K562 (cell line): Measurements from ENCODE around the gene ZNF839. TPM values are rescaled to one million over a fixed set of nuclear protein-coding genes. Genes with fewer than 3 reads are reported as not detected.
"Not testable (repeated sequence)": the region's sequence is repeated elsewhere in the genome, so short reads cannot be mapped to it uniquely, and the experiment has no call there.

Experiments
- ATAC-seq: fragments of 200-7000 bp; cut with Tn5 transposase; 3 replicates; pipeline ENCODE4 v1.9.1; 2020; ENCODE audit warnings: moderate library complexity
- BruUV-seq: library from RNA; stranded (reverse); fragments of 400-500 nt; replicated peaks from 2 replicates; lab custom pipeline; 2021; lab: Mats Ljungman, UMichigan
- CTCF ChIA-PET: fragments of 300-600 bp; formaldehyde crosslinking; extraction: SDS; loops from one replicate; lab custom pipeline; 2021; ENCODE audit warnings: low intra/inter-chr PET ratio; lab: Yijun Ruan, JAX
- POLR2A ChIA-PET: fragments of 300-600, 350-650 bp; sonication (Branson Sonifier 250); formaldehyde crosslinking; extraction: SDS; loops from one replicate; lab custom pipeline; 2021; ENCODE audit warnings: antibody characterized with exemption, inconsistent platforms; lab: Yijun Ruan, JAX
- DNase-seq, 4 experiments: peaks; one replicate each; pipeline versions ENCODE4 v3.0.0 to v3.0.0-alpha.2; 2011 to 2018; ENCODE audit warnings: low spot score in 3 of 4, mixed read lengths in 3 of 4; ENCODE audit errors: extremely low read depth in 1 of 4
- FAIRE-seq: peaks from 2 replicates; lab custom pipeline; 2011; peaks lifted over from hg19 to GRCh38; lab: Jason Lieb, UNC
- H2AFZ ChIP-seq: 2 replicates; pipeline ENCODE4 v1.6.0; 2011; ENCODE audit warnings: low read depth, low read length, control low read depth, inconsistent platforms
- H3K27ac ChIP-seq: fragments of 200-600 bp; 3 replicates; pipeline ENCODE4 v1.8.0; 2011; ENCODE audit warnings: low read depth, mild to moderate bottlenecking, control low read depth, inconsistent platforms, low read length, moderate library complexity, mixed read lengths; ENCODE audit errors: extremely low read depth
- H3K27me3 ChIP-seq, 2 experiments: fragments of 300-600 bp in 1 of 2; 2 replicates in 1 of 2; 3 replicates in 1 of 2; pipeline versions ENCODE4 v1.6.0 to v1.8.0; 2011; ENCODE audit warnings: inconsistent platforms in 2 of 2, low read length in 2 of 2, mild to moderate bottlenecking in 1 of 2, mixed read lengths in 1 of 2, moderate library complexity in 1 of 2; ENCODE audit not compliant: control insufficient read depth in 2 of 2, insufficient read depth in 2 of 2
- H3K36me3 ChIP-seq: fragments of 300-600 bp; 3 replicates; pipeline ENCODE4 v1.8.0; 2011; ENCODE audit warnings: mild to moderate bottlenecking, low read length, inconsistent platforms; ENCODE audit not compliant: control insufficient read depth, insufficient read depth
- H3K4me1 ChIP-seq, 2 experiments: fragments of 200-600 bp in 1 of 2; replicated peaks in 1 of 2; 2 replicates in 1 of 2; 3 replicates in 1 of 2; pipeline versions ENCODE4 v1.5.1 to v1.8.0; 2011; ENCODE audit warnings: inconsistent platforms in 2 of 2, low read length in 2 of 2, mild to moderate bottlenecking in 1 of 2, mixed read lengths in 1 of 2, moderate library complexity in 1 of 2; ENCODE audit not compliant: control insufficient read depth in 2 of 2, insufficient read depth in 2 of 2
- H3K4me2 ChIP-seq: 2 replicates; pipeline ENCODE4 v1.6.1; 2011; ENCODE audit warnings: low read length, control low read depth, inconsistent platforms, mixed read lengths; ENCODE audit not compliant: insufficient read depth
- H3K4me3 ChIP-seq: fragments of 200-600 bp; sonication (generic), shearing (Covaris generic); 2 replicates; pipeline ENCODE4 v1.5.1; 2016; ENCODE audit warnings: control low read depth, inconsistent platforms
- H3K79me2 ChIP-seq: fragments of 200-600 bp; 3 replicates; pipeline ENCODE4 v1.8.0; 2011; ENCODE audit warnings: low read length, inconsistent platforms; ENCODE audit not compliant: control insufficient read depth, insufficient read depth
- H3K9ac ChIP-seq, 2 experiments: 2 replicates each; pipeline versions ENCODE4 v1.6.0 to v1.6.1; 2011; ENCODE audit warnings: low read depth in 2 of 2, low read length in 2 of 2, control low read depth in 1 of 2, inconsistent platforms in 1 of 2, mild to moderate bottlenecking in 1 of 2, mixed read lengths in 1 of 2; ENCODE audit not compliant: insufficient read depth in 1 of 2
- H3K9me1 ChIP-seq: one replicate; pipeline ENCODE4 v1.6.0; 2011; ENCODE audit warnings: inconsistent platforms, mild to moderate bottlenecking, low read length, moderate library complexity; ENCODE audit not compliant: control insufficient read depth, insufficient read depth
- H3K9me3 ChIP-seq: replicated peaks from 2 replicates; pipeline ENCODE4 v1.5.1; 2011; ENCODE audit warnings: low read depth, low read length, inconsistent platforms; ENCODE audit not compliant: control insufficient read depth, insufficient read depth
- H4K20me1 ChIP-seq: replicated peaks from 2 replicates; pipeline ENCODE4 v1.6.1; 2011; ENCODE audit warnings: low read length, inconsistent platforms, mixed read lengths; ENCODE audit not compliant: control insufficient read depth, insufficient read depth
- KLF13 ChIP-seq: fragments of 450-650 bp; IDR thresholded peaks from 2 replicates; pipeline ENCODE4 v1.6.1; 2016; ENCODE audit warnings: missing genetic modification characterization, low read depth, mild to moderate bottlenecking, missing compliant biosample characterization, moderate library complexity, borderline replicate concordance
- MCM2 ChIP-seq: fragments of 450-650 bp; IDR thresholded peaks from 2 replicates; pipeline ENCODE4 v1.6.1; 2017; ENCODE audit warnings: low read depth, mild to moderate bottlenecking
- PRPF4 ChIP-seq: fragments of 200-400 bp; formaldehyde crosslinking; IDR thresholded peaks from one replicate; pipeline ENCODE4 v1.6.1; 2017; ENCODE audit warnings: low read length, low read depth, mild to moderate bottlenecking; ENCODE audit not compliant: insufficient read depth, poor library complexity, severe bottlenecking
- ZNF232 ChIP-seq: sonication (generic); formaldehyde crosslinking; IDR thresholded peaks from 2 replicates; pipeline ENCODE4 v1.8.0; 2022; ENCODE audit warnings: mild to moderate bottlenecking, missing genetic modification reagents
- WGBS: fragments of 100-300 bp; shearing (Covaris generic); methylation state at CpG from one replicate; pipeline ENCODE4 v1.1.6; 2016; ENCODE audit warnings: low coverage, mixed read lengths; ENCODE audit not compliant: insufficient coverage; ENCODE audit errors: missing lambda C conversion rate; 5-methylcytosine and 5-hydroxymethylcytosine counted together
- in situ Hi-C: fragments of 300-500 bp; cut with MboI; formaldehyde crosslinking; loops from 4 replicates; pipeline ENCODE4 v1.15.0; 2018; ENCODE audit warnings: inconsistent platforms, mixed read lengths
- intact Hi-C: fragments of 100-400 bp; cut with micrococcal nuclease; formaldehyde crosslinking; loops from 2 replicates; pipeline ENCODE4 v1.14.2; 2022
- polyA plus RNA-seq, 8 experiments: library from polyadenylated mRNA; depleted of rRNA in 4 of 8; stranded (reverse) in 5 of 8; unstranded in 3 of 8; fragments of >200 nt; fragmentation: Nextera tagmentation in 2 of 8; fragmentation: Illumina TruSeq in 1 of 8; extraction: Ambion mirVana in 2 of 8; extraction: Trizol in 1 of 8; gene quantifications; 2 replicates each; pipeline versions ENCODE4 v1.2.1 to v1.2.3, GENCODE V29; 2011 to 2014; ENCODE audit warnings: inconsistent platforms in 1 of 8, missing spikeins in 1 of 8
- total RNA-seq, 7 experiments: library from RNA; depleted of rRNA in 6 of 7; stranded (reverse); fragments of >200 nt in 6 of 7; fragmentation: Illumina TruSeq in 2 of 7; extraction: Trizol in 2 of 7; gene quantifications; 2 replicates each; pipeline versions ENCODE4 v1.2.1 to v1.2.3, GENCODE V29; 2011 to 2021; ENCODE audit warnings: low replicate concordance in 1 of 7

The ZNF839 gene
- total and polyA plus RNA-seq, 9 of the 15 experiments (the other 6 are each of a cell fraction or from before 2014, with no cell fraction given), result 0.42 to 8.4 (median 5.7) TPM

- in situ Hi-C loops, result loop anchor here (10.0 kb wide), 1 partner anchor 188 kb away; no protein-coding TSS in a partner anchor
- Histone ChIP-seq H3K4me3 (no peak overlapping the region), H3K9ac (no peak overlapping the region), H3K4me2 (no peak overlapping the region), H2AFZ (no peak overlapping the region), H4K20me1 (no peaks in the 10 kb centered on the region), H3K9me3 (no peaks in the 10 kb centered on the region), H3K27ac (no peak overlapping the region), H3K4me1 (peaks cover 0 to 4% of the 10 kb centered on the region in 2 experiments; a peak in 4 of 5 replicates), H3K79me2 (no peaks in the 10 kb centered on the region), H3K27me3 (no peaks in the 10 kb centered on the region), H3K36me3 (peaks cover 10% of the 10 kb centered on the region; the same call in 2 of the 3 replicates), H3K9me1 (no peaks in the 10 kb centered on the region)
- CTCF ChIA-PET, result no interaction called here
- intact Hi-C loops, result no loop called here
- FAIRE-seq (no peak), ATAC-seq (peak; percentile 56), DNase-seq (no peak)
- 83% methylated on average over 13 of the region's 14 CpGs for WGBS
- POLR2A ChIA-PET, result interaction anchor here (1.1 kb wide), 1 partner anchor 24 kb away, joined by 3 read pairs; no protein-coding TSS in a partner anchor
- BruUV-seq, result no TSS peak
- TF ChIP-seq ZNF232 (CRISPR knock-in tag), result no peak
- TF ChIP-seq PRPF4, result no peak
- no peak for TF ChIP-seq MCM2
- no peak for TF ChIP-seq KLF13 (tag)
Measured at GRCh38 chr14:102326583-102326982, 7.0 kb downstream of the ZNF839 start.

GRCh38 chr14:102329381-102329780 lies 9.8 kb downstream of the ZNF839 start:
- H3K9ac ChIP-seq, H3K4me2 ChIP-seq, H3K27ac ChIP-seq, H3K9me3 ChIP-seq, ATAC-seq, DNase-seq, CTCF ChIA-PET, H3K27me3 ChIP-seq, FAIRE-seq, POLR2A ChIA-PET, H3K79me2 ChIP-seq, H2AFZ ChIP-seq, H4K20me1 ChIP-seq, H3K4me3 ChIP-seq, H3K36me3 ChIP-seq, H3K4me1 ChIP-seq, H3K9me1 ChIP-seq, BruUV-seq, intact Hi-C loops: not testable (repeated sequence)
- in situ Hi-C loops, result loop anchor here (10.0 kb wide), 1 partner anchor 185 kb away; no protein-coding TSS in a partner anchor
- WGBS, result 75% methylated on average over 6 of the region's 6 CpGs
